Stimulated activated CD4-positive, alpha-beta T cell treated with anti-CD3 and anti-CD28 coated beads, TNF-alpha, amount 100 ng/mL, for 4 hours (primary cell): Measurements from ENCODE around the gene LGR6.
A peak's percentile ranks its signal among the peaks of the same experiment; 100 is the strongest.
"Not testable (repeated sequence)": the region's sequence is repeated elsewhere in the genome, so short reads cannot be mapped to it uniquely, and the experiment has no call there.

Source experiments
- DNase-seq, 3 experiments: peaks; one replicate each; pipeline ENCODE4 v3.0.0-alpha.2; 2020; ENCODE audit warnings: low read depth in 3 of 3

LGR6 gene

GRCh38 chr1:202193614-202194327, at the start of gene LGR6:
TSS of gene LGR6 (plus strand) at chr1:202193799. CDS start at chr1:202193990, 191 bp downstream.
- DNase-seq = no peak

- DNase-seq = peak in 2 of 3 experiments; percentile 45 to 57
Measured at GRCh38 chr1:202144402-202145067, 49.1 kb upstream of the LGR6 start, which contains the start of gene ARL8A. TSS of gene ARL8A (minus strand) at chr1:202144737. CDS start at chr1:202144572, 165 bp downstream.

GRCh38 chr1:202145068-202145743, 48.4 kb upstream of the LGR6 start:
- DNase-seq = no peak

- DNase-seq = not testable (repeated sequence)
Measured at GRCh38 chr1:202145744-202146140, 47.9 kb upstream of the LGR6 start.

GRCh38 chr1:202146279-202146678, 47.3 kb upstream of the LGR6 start:
- DNase-seq = no peak

GRCh38 chr1:202146993-202147392, 46.6 kb upstream of the LGR6 start:
- no peak for DNase-seq

GRCh38 chr1:202148391-202148790, 45.2 kb upstream of the LGR6 start:
- no peak for DNase-seq

GRCh38 chr1:202149566-202149965, 44.0 kb upstream of the LGR6 start:
- DNase-seq = no peak

GRCh38 chr1:202150187-202150586, 43.4 kb upstream of the LGR6 start:
- no peak for DNase-seq

GRCh38 chr1:202150602-202151001, 43.0 kb upstream of the LGR6 start:
- no peak for DNase-seq

- no peak for DNase-seq
Measured at GRCh38 chr1:202151045-202151444, 42.6 kb upstream of the LGR6 start.

- no peak for DNase-seq
Measured at GRCh38 chr1:202152399-202152798, 41.2 kb upstream of the LGR6 start.

GRCh38 chr1:202153284-202153683, 40.3 kb upstream of the LGR6 start:
- no peak for DNase-seq

GRCh38 chr1:202154148-202154765, 39.3 kb upstream of the LGR6 start:
- no peak for DNase-seq

GRCh38 chr1:202154766-202155477, 38.7 kb upstream of the LGR6 start:
- no peak for DNase-seq

GRCh38 chr1:202155478-202156021, 38.0 kb upstream of the LGR6 start:
- no peak for DNase-seq

- no peak for DNase-seq
Measured at GRCh38 chr1:202156590-202156989, 37.0 kb upstream of the LGR6 start.

- no peak for DNase-seq
Measured at GRCh38 chr1:202157945-202158344, 35.7 kb upstream of the LGR6 start.

- no peak for DNase-seq
Measured at GRCh38 chr1:202158810-202159533, 34.6 kb upstream of the LGR6 start.

- DNase-seq = no peak
Measured at GRCh38 chr1:202159534-202160371, 33.8 kb upstream of the LGR6 start.
